Activated T-cell treated with anti-CD3 and anti-CD28 coated beads, Interleukin-2, amount 50 U/mL, for 4 hours (primary cell): ENCODE data around the gene TCEAL9. TPM values are rescaled to one million over a fixed set of nuclear protein-coding genes. Genes with fewer than 3 reads are reported as not detected.

Source experiments
- ATAC-seq, 2 donors: fragments of 200-7000 bp; cut with Tn5 transposase; one replicate each; pipeline ENCODE4 v1.10.0; 2021
- DNase-seq: peaks from one replicate; pipeline ENCODE4 v3.0.0-alpha.2; 2020
- H3K27me3 Mint-ChIP-seq: one replicate; pipeline ENCODE4 v1.8.0; 2021; ENCODE audit warnings: low read depth, mixed read lengths
- H3K36me3 Mint-ChIP-seq: one replicate; pipeline ENCODE4 v1.8.0; 2022; ENCODE audit warnings: mixed read lengths; ENCODE audit not compliant: insufficient read depth
- H3K4me1 Mint-ChIP-seq: one replicate; pipeline ENCODE4 v1.8.0; 2021; ENCODE audit warnings: low read depth, mixed read lengths
- H3K4me3 Mint-ChIP-seq: one replicate; pipeline ENCODE4 v1.8.0; 2021; ENCODE audit warnings: mild to moderate bottlenecking, moderate library complexity, mixed read lengths
- H3K9me3 Mint-ChIP-seq: one replicate; pipeline ENCODE4 v1.8.0; 2021; ENCODE audit warnings: mixed read lengths
- total RNA-seq, 3 donors: library from RNA; stranded (reverse); gene quantifications; one replicate each; pipeline ENCODE4 v1.2.1, GENCODE V29; 2021

The TCEAL9 gene
- total RNA-seq, 3 donors from 2014 or later, result 1.3 to 2.6 (median 1.8) TPM

- peaks cover 3% of the 10 kb centered on the region for H3K27me3 Mint-ChIP-seq
- H3K4me1 Mint-ChIP-seq, result peaks cover 3% of the 10 kb centered on the region
- H3K36me3 Mint-ChIP-seq, result no peaks in the 10 kb centered on the region
- DNase-seq (no peak), ATAC-seq (no peak)
- no peaks in the 10 kb centered on the region for H3K9me3 Mint-ChIP-seq
- H3K4me3 Mint-ChIP-seq, result no peak overlapping the region
Measured at GRCh38 chrX:103386332-103386731, 30.0 kb downstream of the TCEAL9 start.

- Mint-ChIP-seq H3K4me1 (peaks cover 3% of the 10 kb centered on the region), H3K9me3 (no peaks in the 10 kb centered on the region), H3K4me3 (no peak overlapping the region), H3K27me3 (peaks cover 5% of the 10 kb centered on the region), H3K36me3 (no peaks in the 10 kb centered on the region)
- DNase-seq (no peak), ATAC-seq (no peak)
Measured at GRCh38 chrX:103393487-103393886, 37.2 kb downstream of the TCEAL9 start.

GRCh38 chrX:103396186-103396585 is 39.9 kb downstream of the TCEAL9 start:
- Mint-ChIP-seq H3K4me3 (no peak overlapping the region), H3K36me3 (no peaks in the 10 kb centered on the region), H3K9me3 (no peaks in the 10 kb centered on the region), H3K27me3 (peaks cover 2% of the 10 kb centered on the region), H3K4me1 (no peaks in the 10 kb centered on the region)
- DNase-seq (no peak), ATAC-seq (no peak)

- H3K4me3 Mint-ChIP-seq, result no peak overlapping the region
- no peaks in the 10 kb centered on the region for H3K4me1 Mint-ChIP-seq
- H3K27me3 Mint-ChIP-seq, result peaks cover 2% of the 10 kb centered on the region
- ATAC-seq (no peak), DNase-seq (no peak)
- no peaks in the 10 kb centered on the region for H3K36me3 Mint-ChIP-seq
- no peaks in the 10 kb centered on the region for H3K9me3 Mint-ChIP-seq
Measured at GRCh38 chrX:103396660-103397059, 40.4 kb downstream of the TCEAL9 start.

- Mint-ChIP-seq H3K36me3 (no peaks in the 10 kb centered on the region), H3K9me3 (no peaks in the 10 kb centered on the region), H3K4me1 (no peaks in the 10 kb centered on the region), H3K4me3 (no peak overlapping the region), H3K27me3 (peaks cover 2% of the 10 kb centered on the region)
- DNase-seq (no peak), ATAC-seq (no peak)
Measured at GRCh38 chrX:103397707-103398106, 41.4 kb downstream of the TCEAL9 start.

- DNase-seq (no peak), ATAC-seq (no peak)
- Mint-ChIP-seq H3K4me3 (no peak overlapping the region), H3K4me1 (no peaks in the 10 kb centered on the region), H3K36me3 (no peaks in the 10 kb centered on the region), H3K9me3 (no peaks in the 10 kb centered on the region), H3K27me3 (no peaks in the 10 kb centered on the region)
Measured at GRCh38 chrX:103398421-103398864, 42.1 kb downstream of the TCEAL9 start.

- no peaks in the 10 kb centered on the region for H3K9me3 Mint-ChIP-seq
- DNase-seq, result no peak
- no peak for ATAC-seq
Measured at GRCh38 chrX:103399744-103400143, 43.4 kb downstream of the TCEAL9 start.

GRCh38 chrX:103400931-103401330 is 44.6 kb downstream of the TCEAL9 start:
- H3K4me3 Mint-ChIP-seq, result no peak overlapping the region
- H3K36me3 Mint-ChIP-seq, result no peaks in the 10 kb centered on the region
- no peak for DNase-seq
- ATAC-seq, result no peak
- peaks cover 3% of the 10 kb centered on the region for H3K4me1 Mint-ChIP-seq
- H3K9me3 Mint-ChIP-seq, result no peaks in the 10 kb centered on the region
- no peaks in the 10 kb centered on the region for H3K27me3 Mint-ChIP-seq

More at GRCh38 chrX:103399744-103400143, 43.4 kb downstream of the TCEAL9 start:
- no peak overlapping the region for H3K4me3 Mint-ChIP-seq
- H3K4me1 Mint-ChIP-seq, result peaks cover 3% of the 10 kb centered on the region
- H3K36me3 Mint-ChIP-seq, result no peaks in the 10 kb centered on the region
- H3K27me3 Mint-ChIP-seq, result no peaks in the 10 kb centered on the region

- no peaks in the 10 kb centered on the region for H3K9me3 Mint-ChIP-seq
- ATAC-seq, result peak; percentile 4 to 37
- no peaks in the 10 kb centered on the region for H3K27me3 Mint-ChIP-seq
- H3K36me3 Mint-ChIP-seq, result no peaks in the 10 kb centered on the region
- no peak for DNase-seq
- H3K4me1 Mint-ChIP-seq, result peaks cover 3% of the 10 kb centered on the region
- H3K4me3 Mint-ChIP-seq, result peak overlapping the region; percentile 80
Measured at GRCh38 chrX:103404231-103405008, 48.1 kb downstream of the TCEAL9 start.

- peaks cover 3% of the 10 kb centered on the region for H3K4me1 Mint-ChIP-seq
- DNase-seq, result no peak
- H3K9me3 Mint-ChIP-seq, result no peaks in the 10 kb centered on the region
- H3K27me3 Mint-ChIP-seq, result no peaks in the 10 kb centered on the region
- ATAC-seq, result no peak
- no peaks in the 10 kb centered on the region for H3K36me3 Mint-ChIP-seq
- H3K4me3 Mint-ChIP-seq, result peak overlapping the region; percentile 80
Measured at GRCh38 chrX:103405009-103405333, 48.7 kb downstream of the TCEAL9 start.

GRCh38 chrX:103406256-103406655 is 50.0 kb downstream of the TCEAL9 start:
- H3K36me3 Mint-ChIP-seq, result no peaks in the 10 kb centered on the region
- no peak overlapping the region for H3K4me3 Mint-ChIP-seq
- no peaks in the 10 kb centered on the region for H3K9me3 Mint-ChIP-seq
- no peaks in the 10 kb centered on the region for H3K27me3 Mint-ChIP-seq
- H3K4me1 Mint-ChIP-seq, result peaks cover 3% of the 10 kb centered on the region
- DNase-seq, result no peak
- no peak for ATAC-seq

GRCh38 chrX:103407776-103408175 is 51.5 kb downstream of the TCEAL9 start:
- peaks cover 3% of the 10 kb centered on the region for H3K4me1 Mint-ChIP-seq
- H3K9me3 Mint-ChIP-seq, result no peaks in the 10 kb centered on the region
- ATAC-seq (no peak), DNase-seq (no peak)
- H3K36me3 Mint-ChIP-seq, result no peaks in the 10 kb centered on the region
- H3K27me3 Mint-ChIP-seq, result no peaks in the 10 kb centered on the region
- no peak overlapping the region for H3K4me3 Mint-ChIP-seq

Other genes starting within 250 kb of the TCEAL9 start
- gene BEX4, start 141.4 kb upstream of the TCEAL9 start, total RNA-seq, result 10 to 100 TPM in 1 of 3 donors, 1 to 10 TPM in 2; 8.5 to 10.7 (median 8.7) TPM
- 10 to 100 TPM; 17.1 to 23.4 (median 21.2) TPM for gene TCEAL8, start 101.4 kb upstream of the TCEAL9 start, total RNA-seq
- gene TCEAL5, start 79.8 kb upstream of the TCEAL9 start, total RNA-seq, result not detected
- gene BEX2, start 45.5 kb upstream of the TCEAL9 start, total RNA-seq, result 10 to 100 TPM; 16.0 to 17.9 (median 16.5) TPM
- gene TCEAL7, start 26.3 kb upstream of the TCEAL9 start, total RNA-seq, result not detected
- 1 to 10 TPM; 6.8 to 9.1 (median 7.6) TPM for gene BEX3, start 20.0 kb downstream of the TCEAL9 start, total RNA-seq
- under 1 TPM in 2 of 3 donors, not detected in 1; 0.13 to 0.14 TPM for gene RAB40A, start 163.0 kb downstream of the TCEAL9 start, total RNA-seq
- gene TCEAL4, start 229.0 kb downstream of the TCEAL9 start, total RNA-seq, result 10 to 100 TPM; 10.6 to 14.7 (median 10.8) TPM